SK-N-SH (cell line): Measurements from ENCODE around the gene OR51E1. TPM values are rescaled to one million over a fixed set of nuclear protein-coding genes. Genes with fewer than 3 reads are reported as not detected.

Experiments used
- CTCF ChIA-PET: fragments of 300-600, 350-600 bp; formaldehyde crosslinking; extraction: SDS; loops from one replicate; lab custom pipeline; 2021; lab: Yijun Ruan, JAX
- POLR2A ChIA-PET: fragments of 350-600 bp; sonication (Branson Sonifier 250); formaldehyde crosslinking; extraction: SDS; loops from one replicate; lab custom pipeline; 2020; ENCODE audit warnings: antibody characterized with exemption, inconsistent platforms; lab: Yijun Ruan, JAX
- DNase-seq: peaks from one replicate; pipeline ENCODE4 v3.0.0; 2012
- H2AFZ ChIP-seq: fragments of 200-600 bp; sonication (generic); 2 replicates; pipeline ENCODE4 v1.8.1; 2016; ENCODE audit warnings: antibody characterized with exemption, mild to moderate bottlenecking, low read depth
- H3F3A ChIP-seq: fragments of 200-600 bp; sonication (generic); replicated peaks from 2 replicates; pipeline ENCODE3; 2016; ENCODE audit warnings: antibody characterized with exemption, mild to moderate bottlenecking; ENCODE audit not compliant: insufficient read depth
- H3K27ac ChIP-seq, 2 experiments: fragments of 200-500 bp in 1 of 2; fragments of 200-600 bp in 1 of 2; sonication (Bioruptor generic) in 1 of 2; sonication (generic), shearing (Covaris generic) in 1 of 2; 2 replicates each; pipeline versions ENCODE4 v1.5.1 to v1.6.1; 2014 to 2016; ENCODE audit warnings: low read depth in 2 of 2, inconsistent platforms in 1 of 2, low read length in 1 of 2, mild to moderate bottlenecking in 1 of 2, mixed read lengths in 1 of 2
- H3K27me3 ChIP-seq: fragments of 200-600 bp; sonication (generic), shearing (Covaris generic); 2 replicates; pipeline ENCODE4 v1.6.1; 2016; ENCODE audit warnings: mixed run types; ENCODE audit not compliant: insufficient read depth
- H3K36me3 ChIP-seq, 2 experiments: fragments of 200-500 bp in 1 of 2; fragments of 200-600 bp in 1 of 2; sonication (Bioruptor generic) in 1 of 2; sonication (generic) in 1 of 2; replicated peaks in 1 of 2; 2 replicates each; pipeline versions ENCODE3 to v1.5.1; 2014 to 2016; ENCODE audit warnings: low read length in 1 of 2, mild to moderate bottlenecking in 1 of 2; ENCODE audit not compliant: insufficient read depth in 2 of 2, control insufficient read depth in 1 of 2
- H3K4me1 ChIP-seq, 2 experiments: fragments of 200-500 bp in 1 of 2; fragments of 200-600 bp in 1 of 2; sonication (Bioruptor generic) in 1 of 2; sonication (generic), shearing (Covaris generic) in 1 of 2; 2 replicates each; pipeline versions ENCODE4 v1.5.1 to v1.6.1; 2014 to 2016; ENCODE audit warnings: low read depth in 1 of 2, low read length in 1 of 2, mixed run types in 1 of 2; ENCODE audit not compliant: insufficient read depth in 2 of 2, control insufficient read depth in 1 of 2
- H3K4me2 ChIP-seq: fragments of 200-600 bp; sonication (generic), shearing (Covaris generic); 2 replicates; pipeline ENCODE4 v1.6.1; 2017; ENCODE audit warnings: mixed run types
- H3K4me3 ChIP-seq, 2 experiments: fragments of 200-500 bp in 1 of 2; fragments of 200-600 bp in 1 of 2; sonication (Bioruptor generic) in 1 of 2; sonication (generic), shearing (Covaris generic) in 1 of 2; 2 replicates each; pipeline versions ENCODE4 v1.5.1 to v1.8.1; 2014 to 2016; ENCODE audit warnings: low read depth in 2 of 2, inconsistent platforms in 1 of 2, low read length in 1 of 2, mild to moderate bottlenecking in 1 of 2, mixed read lengths in 1 of 2, moderate library complexity in 1 of 2
- H3K79me2 ChIP-seq: fragments of 200-600 bp; sonication (generic); 2 replicates; pipeline ENCODE4 v1.8.1; 2017; ENCODE audit warnings: mild to moderate bottlenecking; ENCODE audit not compliant: insufficient read depth
- H3K9ac ChIP-seq: fragments of 200-600 bp; sonication (generic); 2 replicates; pipeline ENCODE4 v1.6.1; 2017; ENCODE audit warnings: mixed run types
- H3K9me2 ChIP-seq: fragments of 200-600 bp; sonication (generic); 2 replicates; pipeline ENCODE4 v1.6.1; 2017; ENCODE audit warnings: mixed run types
- H3K9me3 ChIP-seq: fragments of 200-600 bp; sonication (generic); 2 replicates; pipeline ENCODE4 v1.6.1; 2017; ENCODE audit warnings: mixed run types, mild to moderate bottlenecking, moderate library complexity
- H4K20me1 ChIP-seq: fragments of 200-600 bp; sonication (generic); 2 replicates; pipeline ENCODE4 v1.6.1; 2017; ENCODE audit warnings: mild to moderate bottlenecking, mixed run types; ENCODE audit not compliant: insufficient read depth
- ELF1 ChIP-seq: IDR thresholded peaks from 2 replicates; pipeline ENCODE4 v1.4.0; 2012
- EP300 ChIP-seq, 2 experiments: IDR thresholded peaks; 2 replicates each; pipeline versions ENCODE4 v1.4.0 to v1.6.1; 2012; ENCODE audit warnings: borderline replicate concordance in 1 of 2, low read depth in 1 of 2, low read length in 1 of 2
- FOSL2 ChIP-seq: IDR thresholded peaks from 2 replicates; pipeline ENCODE4 v1.4.0; 2012; ENCODE audit warnings: low read depth, mild to moderate bottlenecking, moderate library complexity, borderline replicate concordance
- GATA2 ChIP-seq: sonication (generic); formaldehyde crosslinking; IDR thresholded peaks from 2 replicates; pipeline ENCODE4 v1.5.0; 2020; ENCODE audit warnings: mild to moderate bottlenecking, missing genetic modification reagents
- MEF2A ChIP-seq: IDR thresholded peaks from 2 replicates; pipeline ENCODE4 v1.4.0; 2012; ENCODE audit warnings: low read depth, borderline replicate concordance
- MXI1 ChIP-seq: IDR thresholded peaks from 2 replicates; pipeline ENCODE4 v1.6.1; 2012; ENCODE audit warnings: mild to moderate bottlenecking, low read depth, low read length, improper control_type of control experiment
- POLR2AphosphoS5 ChIP-seq: IDR thresholded peaks from 2 replicates; pipeline ENCODE4 v1.6.1; 2012; ENCODE audit warnings: low read depth, low read length
- RAD21 ChIP-seq: IDR thresholded peaks from 2 replicates; pipeline ENCODE4 v1.6.1; 2012; ENCODE audit warnings: mild to moderate bottlenecking, low read length
- RFX5 ChIP-seq: IDR thresholded peaks from 2 replicates; pipeline ENCODE4 v1.6.1; 2012; ENCODE audit warnings: mild to moderate bottlenecking, improper control_type of control experiment, low read length
- RXRA ChIP-seq: IDR thresholded peaks from 2 replicates; pipeline ENCODE4 v1.4.0; 2012; ENCODE audit warnings: low read depth, mild to moderate bottlenecking, borderline replicate concordance
- TAF1 ChIP-seq: IDR thresholded peaks from 2 replicates; pipeline ENCODE4 v1.6.1; 2012; ENCODE audit warnings: low read depth, mild to moderate bottlenecking, low read length, moderate library complexity, borderline replicate concordance
- TEAD4 ChIP-seq: IDR thresholded peaks from 2 replicates; pipeline ENCODE4 v1.4.0; 2012; ENCODE audit warnings: mild to moderate bottlenecking, borderline replicate concordance; ENCODE audit not compliant: insufficient read depth
- WGBS: methylation state at CpG from one replicate; pipeline ENCODE4 v1.1.6; 2017; ENCODE audit warnings: low lambda C conversion rate; 5-methylcytosine and 5-hydroxymethylcytosine counted together
- polyA plus RNA-seq, 3 experiments: library from polyadenylated mRNA; depleted of rRNA; stranded (reverse); fragments of >200 nt; gene quantifications; 2 replicates each; pipeline ENCODE4 v1.2.3, GENCODE V29; 2012
- TF ChIP-seq, protein P1 (sequence below): IDR thresholded peaks from 2 replicates; pipeline ENCODE4 v1.6.1; 2012; ENCODE audit warnings: mild to moderate bottlenecking, low read depth, low read length, moderate library complexity
- TF ChIP-seq, protein P2 (sequence below): IDR thresholded peaks from 2 replicates; pipeline ENCODE4; 2012
- TF ChIP-seq, protein P3 (sequence below): IDR thresholded peaks from 2 replicates; pipeline ENCODE4 v1.4.0; 2012; ENCODE audit warnings: low read depth, borderline replicate concordance
- TF ChIP-seq, protein P4 (sequence below): IDR thresholded peaks from 2 replicates; pipeline ENCODE4 v1.4.0; 2012; ENCODE audit warnings: low read depth
- TF ChIP-seq, protein P5 (sequence below): fragments of 150-350 bp; IDR thresholded peaks from 2 replicates; pipeline ENCODE4 v1.6.1; 2016; ENCODE audit warnings: mild to moderate bottlenecking, low read depth, low read length

OR51E1 gene
- polyA plus RNA-seq, 1 of the 3 experiments (the other 2 are of a cell fraction), result not detected

DNA sequence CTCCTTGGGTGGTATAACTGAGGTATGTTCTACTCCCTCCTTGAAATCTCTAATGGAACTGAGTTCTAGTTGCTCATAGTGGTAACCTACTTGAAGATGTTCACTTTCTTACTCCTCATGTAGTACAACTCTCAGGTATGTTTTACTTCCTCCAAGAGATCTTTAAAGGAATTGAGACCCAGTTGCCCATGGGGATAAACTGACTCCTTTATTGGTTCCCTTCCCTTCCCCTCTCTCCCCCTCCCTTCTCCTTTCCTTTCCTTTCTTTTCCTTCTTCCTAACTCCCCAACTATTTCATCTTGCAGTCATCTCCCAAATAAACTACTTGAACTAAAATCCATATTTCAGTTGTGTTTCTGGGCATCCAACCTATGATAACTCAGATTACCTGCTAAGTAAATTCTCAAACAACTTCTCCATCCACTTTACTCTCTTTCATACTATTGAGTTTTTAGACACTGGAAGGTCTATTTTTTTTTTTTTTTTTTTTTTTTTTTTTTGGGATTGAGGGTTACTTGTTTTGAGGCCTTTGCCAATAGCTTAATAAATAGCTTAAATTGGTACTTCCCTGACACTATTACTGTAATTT is 27.8 kb upstream of the OR51E1 start (continued):
- TF ChIP-seq, protein P1, sequence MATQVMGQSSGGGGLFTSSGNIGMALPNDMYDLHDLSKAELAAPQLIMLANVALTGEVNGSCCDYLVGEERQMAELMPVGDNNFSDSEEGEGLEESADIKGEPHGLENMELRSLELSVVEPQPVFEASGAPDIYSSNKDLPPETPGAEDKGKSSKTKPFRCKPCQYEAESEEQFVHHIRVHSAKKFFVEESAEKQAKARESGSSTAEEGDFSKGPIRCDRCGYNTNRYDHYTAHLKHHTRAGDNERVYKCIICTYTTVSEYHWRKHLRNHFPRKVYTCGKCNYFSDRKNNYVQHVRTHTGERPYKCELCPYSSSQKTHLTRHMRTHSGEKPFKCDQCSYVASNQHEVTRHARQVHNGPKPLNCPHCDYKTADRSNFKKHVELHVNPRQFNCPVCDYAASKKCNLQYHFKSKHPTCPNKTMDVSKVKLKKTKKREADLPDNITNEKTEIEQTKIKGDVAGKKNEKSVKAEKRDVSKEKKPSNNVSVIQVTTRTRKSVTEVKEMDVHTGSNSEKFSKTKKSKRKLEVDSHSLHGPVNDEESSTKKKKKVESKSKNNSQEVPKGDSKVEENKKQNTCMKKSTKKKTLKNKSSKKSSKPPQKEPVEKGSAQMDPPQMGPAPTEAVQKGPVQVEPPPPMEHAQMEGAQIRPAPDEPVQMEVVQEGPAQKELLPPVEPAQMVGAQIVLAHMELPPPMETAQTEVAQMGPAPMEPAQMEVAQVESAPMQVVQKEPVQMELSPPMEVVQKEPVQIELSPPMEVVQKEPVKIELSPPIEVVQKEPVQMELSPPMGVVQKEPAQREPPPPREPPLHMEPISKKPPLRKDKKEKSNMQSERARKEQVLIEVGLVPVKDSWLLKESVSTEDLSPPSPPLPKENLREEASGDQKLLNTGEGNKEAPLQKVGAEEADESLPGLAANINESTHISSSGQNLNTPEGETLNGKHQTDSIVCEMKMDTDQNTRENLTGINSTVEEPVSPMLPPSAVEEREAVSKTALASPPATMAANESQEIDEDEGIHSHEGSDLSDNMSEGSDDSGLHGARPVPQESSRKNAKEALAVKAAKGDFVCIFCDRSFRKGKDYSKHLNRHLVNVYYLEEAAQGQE, result no peak
- TF ChIP-seq ELF1, result no peak
- no peak for TF ChIP-seq RFX5
- TF ChIP-seq TEAD4, result no peak
- TF ChIP-seq, protein P2, sequence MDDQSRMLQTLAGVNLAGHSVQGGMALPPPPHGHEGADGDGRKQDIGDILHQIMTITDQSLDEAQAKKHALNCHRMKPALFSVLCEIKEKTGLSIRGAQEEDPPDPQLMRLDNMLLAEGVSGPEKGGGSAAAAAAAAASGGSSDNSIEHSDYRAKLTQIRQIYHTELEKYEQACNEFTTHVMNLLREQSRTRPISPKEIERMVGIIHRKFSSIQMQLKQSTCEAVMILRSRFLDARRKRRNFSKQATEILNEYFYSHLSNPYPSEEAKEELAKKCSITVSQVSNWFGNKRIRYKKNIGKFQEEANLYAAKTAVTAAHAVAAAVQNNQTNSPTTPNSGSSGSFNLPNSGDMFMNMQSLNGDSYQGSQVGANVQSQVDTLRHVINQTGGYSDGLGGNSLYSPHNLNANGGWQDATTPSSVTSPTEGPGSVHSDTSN, result no peak
- no peak for TF ChIP-seq GATA2 (CRISPR knock-in tag)
- TF ChIP-seq RAD21, result no peak
- TF ChIP-seq MXI1, result no peak
- TF ChIP-seq, protein P3, sequence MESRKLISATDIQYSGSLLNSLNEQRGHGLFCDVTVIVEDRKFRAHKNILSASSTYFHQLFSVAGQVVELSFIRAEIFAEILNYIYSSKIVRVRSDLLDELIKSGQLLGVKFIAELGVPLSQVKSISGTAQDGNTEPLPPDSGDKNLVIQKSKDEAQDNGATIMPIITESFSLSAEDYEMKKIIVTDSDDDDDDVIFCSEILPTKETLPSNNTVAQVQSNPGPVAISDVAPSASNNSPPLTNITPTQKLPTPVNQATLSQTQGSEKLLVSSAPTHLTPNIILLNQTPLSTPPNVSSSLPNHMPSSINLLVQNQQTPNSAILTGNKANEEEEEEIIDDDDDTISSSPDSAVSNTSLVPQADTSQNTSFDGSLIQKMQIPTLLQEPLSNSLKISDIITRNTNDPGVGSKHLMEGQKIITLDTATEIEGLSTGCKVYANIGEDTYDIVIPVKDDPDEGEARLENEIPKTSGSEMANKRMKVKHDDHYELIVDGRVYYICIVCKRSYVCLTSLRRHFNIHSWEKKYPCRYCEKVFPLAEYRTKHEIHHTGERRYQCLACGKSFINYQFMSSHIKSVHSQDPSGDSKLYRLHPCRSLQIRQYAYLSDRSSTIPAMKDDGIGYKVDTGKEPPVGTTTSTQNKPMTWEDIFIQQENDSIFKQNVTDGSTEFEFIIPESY, result no peak
- TF ChIP-seq, all 33 proteins: peak for 0

DNA sequence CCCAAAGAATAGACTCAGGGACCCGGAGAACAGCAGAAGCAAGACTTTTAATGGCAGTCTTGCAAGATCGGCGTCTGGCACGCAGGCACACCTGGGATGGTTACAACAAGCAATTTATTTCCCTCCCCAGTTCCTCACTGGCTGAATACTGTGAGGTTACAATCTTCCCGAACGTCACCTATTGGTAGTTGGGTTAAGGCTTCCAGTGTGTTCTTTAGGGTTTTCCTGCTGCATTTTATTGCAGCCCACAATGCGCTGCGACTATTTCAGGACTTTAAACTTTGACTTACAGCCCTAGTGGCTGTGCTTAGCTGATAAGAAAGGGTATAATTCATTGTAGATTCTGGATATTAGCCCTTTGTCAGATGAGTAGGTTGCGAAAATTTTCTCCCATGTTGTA is 24.3 kb upstream of the OR51E1 start:
- Histone ChIP-seq H3K9me2 (no peaks in the 10 kb centered on the region), H3K9me3 (no peaks in the 10 kb centered on the region), H3K36me3 (no peaks in the 10 kb centered on the region), H2AFZ (no peak overlapping the region), H3F3A (no peaks in the 10 kb centered on the region), H3K9ac (no peak overlapping the region), H3K27ac (no peak overlapping the region), H3K27me3 (peaks cover 20% of the 10 kb centered on the region; the same call in 1 of the 2 replicates), H3K4me1 (no peaks in the 10 kb centered on the region), H3K4me3 (no peak overlapping the region), H3K4me2 (no peak overlapping the region), H4K20me1 (no peaks in the 10 kb centered on the region), H3K79me2 (no peaks in the 10 kb centered on the region)
- ChIA-PET CTCF (no interaction called here), POLR2A (no interaction called here)
- no peak for DNase-seq
- TF ChIP-seq, protein P1, result no peak
- TF ChIP-seq, protein P4, sequence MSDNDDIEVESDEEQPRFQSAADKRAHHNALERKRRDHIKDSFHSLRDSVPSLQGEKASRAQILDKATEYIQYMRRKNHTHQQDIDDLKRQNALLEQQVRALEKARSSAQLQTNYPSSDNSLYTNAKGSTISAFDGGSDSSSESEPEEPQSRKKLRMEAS, result no peak
- TF ChIP-seq RFX5 (no peak), EP300 (IDR thresholded peaks at IDR 0.05; ENCODE audit: borderline replicate concordance in 1 of 2, low read depth in 1 of 2, low read length in 1 of 2) (no peak), POLR2AphosphoS5 (no peak), FOSL2 (no peak), TAF1 (no peak), MEF2A (no peak), RXRA (no peak), ELF1 (no peak)
- TF ChIP-seq, protein P5, sequence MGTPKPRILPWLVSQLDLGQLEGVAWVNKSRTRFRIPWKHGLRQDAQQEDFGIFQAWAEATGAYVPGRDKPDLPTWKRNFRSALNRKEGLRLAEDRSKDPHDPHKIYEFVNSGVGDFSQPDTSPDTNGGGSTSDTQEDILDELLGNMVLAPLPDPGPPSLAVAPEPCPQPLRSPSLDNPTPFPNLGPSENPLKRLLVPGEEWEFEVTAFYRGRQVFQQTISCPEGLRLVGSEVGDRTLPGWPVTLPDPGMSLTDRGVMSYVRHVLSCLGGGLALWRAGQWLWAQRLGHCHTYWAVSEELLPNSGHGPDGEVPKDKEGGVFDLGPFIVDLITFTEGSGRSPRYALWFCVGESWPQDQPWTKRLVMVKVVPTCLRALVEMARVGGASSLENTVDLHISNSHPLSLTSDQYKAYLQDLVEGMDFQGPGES, result no peak
- 5% methylated on average over 9 of the region's 9 CpGs for WGBS
